ENCODE measurements around the gene TNRC6C.

TNRC6C gene

GRCh38 chr17:78116411-78116810, 157.9 kb downstream of the TNRC6C start:
- DNase-seq: no peak

- no peak for DNase-seq
Measured at GRCh38 chr17:78117027-78117981, 158.8 kb downstream of the TNRC6C start.

GRCh38 chr17:78118801-78119241, 160.3 kb downstream of the TNRC6C start:
- DNase-seq: no peak

GRCh38 chr17:78120537-78120936, 162.0 kb downstream of the TNRC6C start:
- no peak for DNase-seq

GRCh38 chr17:78120971-78121800, 162.7 kb downstream of the TNRC6C start:
- DNase-seq: no peak

GRCh38 chr17:78121801-78122215, 163.3 kb downstream of the TNRC6C start:
- no peak for DNase-seq

GRCh38 chr17:78122216-78122930, 163.9 kb downstream of the TNRC6C start:
- DNase-seq: no peak

GRCh38 chr17:78122931-78123249, 164.4 kb downstream of the TNRC6C start:
- no peak for DNase-seq

GRCh38 chr17:78123258-78123929, 164.9 kb downstream of the TNRC6C start:
- DNase-seq: no peak

GRCh38 chr17:78124081-78124835, 165.8 kb downstream of the TNRC6C start:
- DNase-seq: no peak

GRCh38 chr17:78124836-78125137, 166.3 kb downstream of the TNRC6C start:
- no peak for DNase-seq

GRCh38 chr17:78125138-78125913, 166.8 kb downstream of the TNRC6C start:
- no peak for DNase-seq

- DNase-seq: peak; percentile 50
Measured at GRCh38 chr17:78125976-78126894, 167.7 kb downstream of the TNRC6C start.

- no peak for DNase-seq
Measured at GRCh38 chr17:78126895-78127238, 168.4 kb downstream of the TNRC6C start.

- no peak for DNase-seq
Measured at GRCh38 chr17:78127239-78127887, 168.9 kb downstream of the TNRC6C start.

GRCh38 chr17:78127888-78128550, 169.5 kb downstream of the TNRC6C start:
- no peak for DNase-seq

GRCh38 chr17:78128551-78129350, 170.2 kb downstream of the TNRC6C start, which contains the start of gene TMC6:
TMC6 (minus strand) TSS chr17:78128755; CDS start chr17:78126832, 1,923 bp downstream.
- peak; percentile 19 for DNase-seq

Measured in NCI-H1694 treated with DMSO at 0.1 percent for 48 hours (cell line).